Activated CD4-positive, alpha-beta memory T cell treated with anti-CD3 and anti-CD28 coated beads for 36 hours (primary cell): ENCODE data around the gene PPFIA4. TPM values are rescaled to one million over a fixed set of nuclear protein-coding genes. Genes with fewer than 3 reads are reported as not detected.

ENCODE experiments used
- CTCF ChIA-PET: fragments of 350-600 bp; sonication (Branson Sonifier 250); formaldehyde crosslinking; loops from one replicate; lab custom pipeline; 2021; ENCODE audit warnings: antibody characterized with exemption, inconsistent platforms; lab: Charles Lee
- POLR2A ChIA-PET: fragments of 350-600 bp; sonication (Branson Sonifier 250); formaldehyde crosslinking; loops from one replicate; lab custom pipeline; 2021; ENCODE audit warnings: antibody characterized with exemption; lab: Charles Lee
- DNase-seq: peaks from one replicate; pipeline ENCODE4 v3.0.0-alpha.2; 2020
- H3K27ac Mint-ChIP-seq: one replicate; pipeline ENCODE4 v1.8.0; 2021; ENCODE audit warnings: mixed read lengths
- H3K27me3 Mint-ChIP-seq: one replicate; pipeline ENCODE4 v1.8.0; 2021; ENCODE audit warnings: mixed read lengths
- H3K36me3 Mint-ChIP-seq: one replicate; pipeline ENCODE4 v1.8.0; 2021; ENCODE audit warnings: mixed read lengths
- H3K4me1 Mint-ChIP-seq: one replicate; pipeline ENCODE4 v1.8.0; 2021; ENCODE audit warnings: low read depth, mixed read lengths
- H3K4me3 Mint-ChIP-seq: one replicate; pipeline ENCODE4 v1.8.0; 2021; ENCODE audit warnings: mild to moderate bottlenecking, mixed read lengths
- H3K9me3 Mint-ChIP-seq: one replicate; pipeline ENCODE4 v1.8.0; 2021; ENCODE audit warnings: mixed read lengths
- intact Hi-C: fragments of 100-400 bp; cut with micrococcal nuclease; formaldehyde crosslinking; loops from one replicate; pipeline ENCODE4 v1.15.1; 2023
- total RNA-seq, 2 experiments: library from RNA; stranded (reverse); gene quantifications; one replicate each; pipeline ENCODE4 v1.2.3, GENCODE V29; 2021

The PPFIA4 gene
- total RNA-seq, 2 experiments from 2014 or later = 16.7 to 21.4 TPM

- CTCF ChIA-PET = interaction anchor here (1.1 to 1.7 kb wide), 2 partner anchors 26 to 151 kb away, joined by 4 to 7 read pairs; no protein-coding TSS in a partner anchor
- Mint-ChIP-seq H3K4me1 (no peaks in the 10 kb centered on the region), H3K4me3 (no peak overlapping the region), H3K36me3 (no peaks in the 10 kb centered on the region), H3K27me3 (no peaks in the 10 kb centered on the region), H3K27ac (no peak overlapping the region), H3K9me3 (no peaks in the 10 kb centered on the region)
- POLR2A ChIA-PET = no interaction called here
- intact Hi-C loops = no loop called here
- no peak for DNase-seq
These were observed 38.9 kb downstream of the PPFIA4 start for GRCh38 chr1:203065191-203065590.

- intact Hi-C loops = no loop called here
- Mint-ChIP-seq H3K4me1 (no peaks in the 10 kb centered on the region), H3K27me3 (no peaks in the 10 kb centered on the region), H3K36me3 (no peaks in the 10 kb centered on the region), H3K27ac (no peak overlapping the region), H3K9me3 (no peaks in the 10 kb centered on the region), H3K4me3 (no peak overlapping the region)
- no peak for DNase-seq
- ChIA-PET POLR2A (no interaction called here), CTCF (interaction anchor here (1.1 to 1.7 kb wide), 2 partner anchors 26 to 150 kb away, joined by 4 to 7 read pairs; no protein-coding TSS in a partner anchor)
These were observed 39.7 kb downstream of the PPFIA4 start for GRCh38 chr1:203065986-203066385.

DNA sequence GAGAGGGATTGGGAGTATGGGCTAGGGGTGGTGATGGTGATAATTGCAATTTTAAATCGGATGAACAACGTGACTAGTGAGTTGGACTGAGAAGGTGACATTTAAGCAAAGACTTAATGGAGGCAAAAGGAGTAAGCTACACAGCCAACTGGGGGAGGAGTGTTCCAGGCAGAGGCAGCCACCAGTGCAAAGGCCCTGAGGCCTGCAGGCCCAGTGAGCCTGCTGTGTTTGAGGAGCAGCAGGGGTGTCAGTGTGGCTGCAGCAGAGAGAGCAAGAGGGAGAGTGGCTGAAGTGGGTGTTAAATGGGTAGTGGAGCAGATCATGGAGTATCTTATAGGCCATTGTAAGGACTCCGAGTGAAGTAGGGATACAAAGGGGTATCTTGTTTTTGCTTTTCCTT is 40.7 kb downstream of the PPFIA4 start:
- no peak for DNase-seq
- Mint-ChIP-seq H3K9me3 (no peaks in the 10 kb centered on the region), H3K4me3 (no peak overlapping the region), H3K4me1 (no peaks in the 10 kb centered on the region), H3K27ac (no peak overlapping the region), H3K27me3 (no peaks in the 10 kb centered on the region), H3K36me3 (no peaks in the 10 kb centered on the region)
- intact Hi-C loops = no loop called here
- CTCF ChIA-PET = no interaction called here
- POLR2A ChIA-PET = no interaction called here

GRCh38 chr1:203069030-203069747 is 42.9 kb downstream of the PPFIA4 start:
- CTCF ChIA-PET = interaction anchor here (1.5 kb wide), 1 partner anchor 29 kb away, joined by 4 read pairs; no protein-coding TSS in a partner anchor
- no peaks in the 10 kb centered on the region for H3K9me3 Mint-ChIP-seq
- H3K27ac Mint-ChIP-seq = no peak overlapping the region
- no peaks in the 10 kb centered on the region for H3K4me1 Mint-ChIP-seq
- no peak for DNase-seq
- no peaks in the 10 kb centered on the region for H3K36me3 Mint-ChIP-seq
- peaks cover 13% of the 10 kb centered on the region for H3K27me3 Mint-ChIP-seq
- no peak overlapping the region for H3K4me3 Mint-ChIP-seq
- intact Hi-C loops = no loop called here
- POLR2A ChIA-PET = no interaction called here

DNA sequence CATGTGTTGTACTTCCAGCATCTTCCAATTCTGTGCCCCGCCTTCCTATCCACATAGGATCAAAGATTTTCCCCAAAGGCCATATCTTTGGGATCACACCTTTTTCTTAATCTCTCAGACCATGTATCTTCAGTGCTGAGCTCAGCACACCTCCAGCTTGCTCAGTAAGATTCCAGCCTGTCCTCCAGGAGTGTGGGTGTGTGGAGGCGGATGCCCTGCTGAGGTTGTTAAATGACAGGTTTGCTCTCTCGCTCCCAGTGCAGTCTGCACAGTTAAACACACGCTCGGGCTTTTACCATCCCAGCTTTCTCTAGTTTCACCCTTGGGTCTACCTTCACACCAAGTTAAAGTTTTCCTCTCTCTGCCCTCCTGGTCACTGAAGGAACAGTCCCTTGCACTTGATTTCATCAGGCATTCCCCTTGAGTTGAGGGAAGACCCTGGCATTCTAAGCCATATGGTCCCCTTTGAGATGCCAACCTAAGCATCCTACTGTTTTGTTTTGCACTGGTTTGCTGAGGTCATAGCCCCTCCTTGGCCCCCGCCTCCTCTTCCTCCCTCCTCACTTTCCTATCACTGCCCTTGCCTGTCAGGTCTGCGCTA is 45.8 kb downstream of the PPFIA4 start:
- Mint-ChIP-seq H3K4me3 (no peak overlapping the region), H3K27ac (no peak overlapping the region), H3K4me1 (peaks cover 8% of the 10 kb centered on the region), H3K36me3 (peaks cover 2% of the 10 kb centered on the region), H3K9me3 (no peaks in the 10 kb centered on the region), H3K27me3 (peaks cover 32% of the 10 kb centered on the region)
- intact Hi-C loops = no loop called here
- no peak for DNase-seq
- POLR2A ChIA-PET = no interaction called here
- CTCF ChIA-PET = interaction anchor here (2.9 kb wide), 1 partner anchor 33 kb away, joined by 9 read pairs; no protein-coding TSS in a partner anchor

- CTCF ChIA-PET = interaction anchor here (0.6 to 2.9 kb wide), 3 partner anchors 33 to 1363 kb away, joined by 3 to 9 read pairs (median 5); no protein-coding TSS in a partner anchor
- POLR2A ChIA-PET = no interaction called here
- DNase-seq = no peak
- Mint-ChIP-seq H3K27ac (no peak overlapping the region), H3K4me3 (no peak overlapping the region), H3K9me3 (no peaks in the 10 kb centered on the region), H3K36me3 (peaks cover 2% of the 10 kb centered on the region), H3K27me3 (peaks cover 36% of the 10 kb centered on the region), H3K4me1 (peaks cover 8% of the 10 kb centered on the region)
- intact Hi-C loops = no loop called here
These were observed 46.6 kb downstream of the PPFIA4 start for GRCh38 chr1:203072911-203073310.

- ChIA-PET CTCF (interaction anchor here (1.8 kb wide), 1 partner anchor 143 kb away, joined by 5 read pairs; no protein-coding TSS in a partner anchor), POLR2A (no interaction called here)
- H3K27me3 Mint-ChIP-seq = peaks cover 39% of the 10 kb centered on the region
- DNase-seq = no peak
- H3K36me3 Mint-ChIP-seq = peaks cover 2% of the 10 kb centered on the region
- no peak overlapping the region for H3K4me3 Mint-ChIP-seq
- intact Hi-C loops = no loop called here
- no peaks in the 10 kb centered on the region for H3K9me3 Mint-ChIP-seq
- H3K27ac Mint-ChIP-seq = no peak overlapping the region
- peaks cover 8% of the 10 kb centered on the region for H3K4me1 Mint-ChIP-seq
These were observed 47.2 kb downstream of the PPFIA4 start for GRCh38 chr1:203073469-203073868.

GRCh38 chr1:203074610-203075009 is 48.3 kb downstream of the PPFIA4 start:
- intact Hi-C loops = no loop called here
- no peak overlapping the region for H3K4me3 Mint-ChIP-seq
- H3K4me1 Mint-ChIP-seq = peaks cover 8% of the 10 kb centered on the region
- H3K27me3 Mint-ChIP-seq = peaks cover 43% of the 10 kb centered on the region
- no peak for DNase-seq
- H3K9me3 Mint-ChIP-seq = no peaks in the 10 kb centered on the region
- CTCF ChIA-PET = interaction anchor here (1.8 kb wide), 1 partner anchor 141 kb away, joined by 5 read pairs; no protein-coding TSS in a partner anchor
- no peak overlapping the region for H3K27ac Mint-ChIP-seq
- peaks cover 2% of the 10 kb centered on the region for H3K36me3 Mint-ChIP-seq
- POLR2A ChIA-PET = no interaction called here

DNA sequence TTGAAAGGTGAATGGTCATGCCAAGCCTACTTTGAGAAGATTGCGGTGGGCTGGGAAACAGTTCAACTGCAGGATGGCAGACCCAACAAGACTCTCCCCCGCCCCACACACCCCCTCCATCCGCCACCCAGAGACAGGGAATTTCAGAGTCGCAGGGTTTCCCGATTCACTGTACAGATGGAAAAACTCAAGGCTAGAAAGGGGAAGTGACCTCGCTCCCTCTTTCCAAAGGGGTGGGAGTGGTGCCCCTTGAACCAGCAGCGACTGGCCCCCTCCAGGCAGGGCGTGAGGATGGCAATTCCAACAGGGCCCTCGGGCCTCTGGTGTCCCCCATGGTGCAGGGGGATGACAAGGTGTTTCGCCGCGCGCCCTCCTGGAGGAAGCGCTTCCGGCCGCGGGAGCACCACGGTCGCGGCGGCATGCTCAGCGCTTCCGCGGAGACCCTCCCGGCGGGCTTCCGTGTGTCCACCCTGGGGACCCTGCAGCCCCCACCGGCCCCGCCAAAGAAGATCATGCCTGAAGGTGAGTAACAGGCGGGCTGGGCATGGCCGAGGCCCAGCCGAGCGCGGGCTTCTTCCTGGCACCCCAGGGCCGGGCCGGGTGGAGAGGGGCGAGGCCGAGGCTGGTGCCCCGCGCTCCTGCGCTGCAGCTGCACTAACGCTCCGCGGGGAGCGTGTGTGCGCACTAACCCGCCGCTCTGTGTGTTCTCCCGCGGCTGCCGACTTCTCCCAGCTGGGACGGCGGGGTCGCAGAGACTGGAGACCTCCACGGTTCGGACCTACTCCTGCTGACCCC is 49.1 kb downstream of the PPFIA4 start:
- Mint-ChIP-seq H3K27me3 (peaks cover 45% of the 10 kb centered on the region), H3K27ac (no peak overlapping the region), H3K9me3 (no peaks in the 10 kb centered on the region), H3K36me3 (peaks cover 2% of the 10 kb centered on the region), H3K4me1 (peaks cover 8% of the 10 kb centered on the region), H3K4me3 (no peak overlapping the region)
- DNase-seq = no peak
- ChIA-PET POLR2A (no interaction called here), CTCF (no interaction called here)
- intact Hi-C loops = no loop called here

DNA sequence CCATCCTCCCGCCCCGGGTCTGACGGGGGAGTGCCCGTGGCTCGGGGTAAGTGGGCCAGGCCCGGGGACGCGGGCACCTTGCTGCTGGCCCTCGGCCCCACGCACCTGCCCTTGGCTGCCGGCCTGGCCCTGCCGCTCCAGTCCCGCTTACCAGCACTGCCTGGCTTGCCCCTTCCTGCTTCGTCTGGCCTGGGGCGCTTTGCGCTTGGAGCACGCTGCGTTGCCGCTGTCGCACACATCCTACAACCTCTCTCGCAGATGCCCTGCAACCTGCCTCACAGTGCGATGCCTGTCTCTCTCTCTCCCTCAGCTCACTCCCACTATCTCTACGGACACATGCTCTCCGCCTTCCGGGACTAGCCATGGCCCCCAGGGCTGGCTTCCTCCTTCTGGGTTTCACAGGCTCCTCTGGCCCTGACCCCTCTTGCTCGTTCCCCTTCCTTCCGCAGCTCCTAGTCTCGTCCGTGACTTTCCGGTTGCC is 49.8 kb downstream of the PPFIA4 start:
- no peak overlapping the region for H3K4me3 Mint-ChIP-seq
- peaks cover 45% of the 10 kb centered on the region for H3K27me3 Mint-ChIP-seq
- intact Hi-C loops = no loop called here
- POLR2A ChIA-PET = no interaction called here
- CTCF ChIA-PET = no interaction called here
- peaks cover 2% of the 10 kb centered on the region for H3K36me3 Mint-ChIP-seq
- peaks cover 8% of the 10 kb centered on the region for H3K4me1 Mint-ChIP-seq
- DNase-seq = no peak
- no peak overlapping the region for H3K27ac Mint-ChIP-seq
- no peaks in the 10 kb centered on the region for H3K9me3 Mint-ChIP-seq

- Mint-ChIP-seq H3K4me3 (no peak overlapping the region), H3K27ac (no peak overlapping the region), H3K9me3 (no peaks in the 10 kb centered on the region), H3K36me3 (peaks cover 2% of the 10 kb centered on the region), H3K27me3 (peaks cover 50% of the 10 kb centered on the region), H3K4me1 (peaks cover 8% of the 10 kb centered on the region)
- CTCF ChIA-PET = no interaction called here
- intact Hi-C loops = no loop called here
- no peak for DNase-seq
- POLR2A ChIA-PET = no interaction called here
These were observed 51.1 kb downstream of the PPFIA4 start for GRCh38 chr1:203077367-203077766.

DNA sequence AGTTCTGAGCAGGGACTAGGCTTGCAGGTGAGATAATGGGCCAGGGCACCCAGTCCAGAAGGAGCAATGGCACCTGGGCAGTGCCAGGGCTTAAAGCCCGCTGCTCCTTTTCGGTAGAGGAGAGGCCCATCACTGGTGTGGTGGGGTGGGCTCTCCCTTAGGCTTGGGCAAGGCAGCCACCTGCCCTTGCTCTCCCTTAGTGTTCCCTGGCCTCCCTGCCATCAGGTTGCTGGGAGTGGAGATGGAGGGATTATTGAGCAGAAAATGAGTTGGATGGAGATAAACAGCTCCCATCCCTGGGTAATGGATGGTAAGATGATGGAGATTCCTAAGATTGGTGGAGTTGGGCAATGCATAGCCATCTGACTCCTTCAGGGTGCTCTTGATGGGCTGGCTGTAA is 51.7 kb downstream of the PPFIA4 start:
- CTCF ChIA-PET = interaction anchor here (0.7 kb wide), 1 partner anchor 39 kb away, joined by 3 read pairs; no protein-coding TSS in a partner anchor
- POLR2A ChIA-PET = interaction anchor here (0.7 kb wide), 1 partner anchor 467 kb away, joined by 3 read pairs; no protein-coding TSS in a partner anchor
- H3K9me3 Mint-ChIP-seq = no peaks in the 10 kb centered on the region
- intact Hi-C loops = no loop called here
- H3K4me3 Mint-ChIP-seq = no peak overlapping the region
- no peak overlapping the region for H3K27ac Mint-ChIP-seq
- DNase-seq = no peak
- peaks cover 8% of the 10 kb centered on the region for H3K4me1 Mint-ChIP-seq
- H3K27me3 Mint-ChIP-seq = peaks cover 49% of the 10 kb centered on the region
- H3K36me3 Mint-ChIP-seq = peaks cover 2% of the 10 kb centered on the region
